ENCODE data around the gene SDHB. TPM values are rescaled to one million over a fixed set of nuclear protein-coding genes. Genes with fewer than 3 reads are reported as not detected.

The SDHB gene
- total and polyA plus RNA-seq, 2 of the 13 experiments (the other 11 are each of a cell fraction or from before 2014, with no cell fraction given): 136 to 142 TPM

DNA sequence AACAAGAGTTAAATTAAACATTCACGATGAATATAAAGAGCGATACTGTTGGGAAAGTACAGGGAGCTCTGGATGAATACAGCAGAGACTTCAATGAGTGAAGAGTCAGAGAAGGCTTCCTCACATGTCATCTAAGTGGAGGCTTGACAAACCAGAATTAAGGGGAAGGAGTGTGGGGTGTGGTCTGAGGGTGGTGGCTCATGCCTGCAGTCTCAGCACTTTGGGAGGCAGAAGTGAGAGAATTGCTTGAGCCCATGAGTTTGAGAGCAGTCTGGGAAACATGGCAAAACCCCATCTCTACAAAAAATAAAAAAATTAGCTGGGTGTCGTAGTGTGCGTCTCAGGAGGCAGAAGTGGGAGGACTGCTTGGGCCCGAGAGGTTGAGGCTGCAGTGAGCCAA is 8.7 kb downstream of the SDHB start:
- Histone ChIP-seq H4K20me1 (ENCODE audit: insufficient read depth, low read length) (no peaks in the 10 kb centered on the region), H3K9me3 (ENCODE audit: low read length) (no peaks in the 10 kb centered on the region), H3K27me3 (ENCODE audit: control insufficient read depth in 1 of 2, insufficient read depth in 2 of 2, low read length in 2 of 2) (no peaks in the 10 kb centered on the region), H3K27ac (ENCODE audit: extremely low read length, insufficient read depth, low read length) (no peak overlapping the region), H3K4me1 (ENCODE audit: insufficient read depth, low read length) (0 out of 2 replicates have a peak, but pooled peaks cover 5% of the 10 kb centered on the region), H3K36me3 (replicated peaks in 1 of 2; ENCODE audit: control insufficient read depth in 1 of 2, insufficient read depth in 2 of 2, low read length in 2 of 2) (peaks cover 9 to 41% of the 10 kb centered on the region in 2 experiments), H3K4me3 (replicated peaks in 1 of 3; ENCODE audit: insufficient read depth in 1 of 3, low read depth in 2 of 3, low read length in 3 of 3) (no peak overlapping the region), H3K9ac (ENCODE audit: insufficient read depth, low read depth, low read length) (no peak overlapping the region), H3K4me2 (ENCODE audit: low read depth, low read length) (no peak overlapping the region), H3K79me2 (ENCODE audit: insufficient read depth, low read length) (peaks cover 8% of the 10 kb centered on the region), H2AFZ (ENCODE audit: low read length) (no peak overlapping the region)
- no TSS peak for BruUV-seq (replicated peaks)
- ChIA-PET CTCF (ENCODE audit: low intra/inter-chr PET ratio, low total read pairs) (interaction anchor here (2.4 to 2.9 kb wide), 2 partner anchors 81 to 93 kb away, joined by 11 to 26 read pairs; no protein-coding TSS in a partner anchor), POLR2A (no interaction called here)
- no peak for DNase-seq (ENCODE audit: low spot score)
- WGBS (ENCODE audit: low lambda C conversion rate): 76% methylated on average over 5 of the region's 5 CpGs
- TF ChIP-seq ZNF451 (CRISPR knock-in tag; IDR thresholded peaks at IDR 0.05): no peak
- no peak for TF ChIP-seq ZNF496 (CRISPR knock-in tag; IDR thresholded peaks at IDR 0.05; ENCODE audit: insufficient replicate concordance)
- TF ChIP-seq ZNF160 (CRISPR knock-in tag; IDR thresholded peaks at IDR 0.05): no peak
- TF ChIP-seq ZC3H4 (CRISPR knock-in tag; IDR thresholded peaks at IDR 0.05; ENCODE audit: borderline replicate concordance): no peak
- TF ChIP-seq, protein P1, sequence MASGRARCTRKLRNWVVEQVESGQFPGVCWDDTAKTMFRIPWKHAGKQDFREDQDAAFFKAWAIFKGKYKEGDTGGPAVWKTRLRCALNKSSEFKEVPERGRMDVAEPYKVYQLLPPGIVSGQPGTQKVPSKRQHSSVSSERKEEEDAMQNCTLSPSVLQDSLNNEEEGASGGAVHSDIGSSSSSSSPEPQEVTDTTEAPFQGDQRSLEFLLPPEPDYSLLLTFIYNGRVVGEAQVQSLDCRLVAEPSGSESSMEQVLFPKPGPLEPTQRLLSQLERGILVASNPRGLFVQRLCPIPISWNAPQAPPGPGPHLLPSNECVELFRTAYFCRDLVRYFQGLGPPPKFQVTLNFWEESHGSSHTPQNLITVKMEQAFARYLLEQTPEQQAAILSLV (CRISPR knock-in tag; IDR thresholded peaks at IDR 0.05; ENCODE audit: borderline replicate concordance): no peak
- no peak for TF ChIP-seq ZNF343 (CRISPR knock-in tag; IDR thresholded peaks at IDR 0.05)
- no peak for ATAC-seq
- FAIRE-seq: no peak
- in situ Hi-C loops (cut with HindIII; ENCODE audit: extremely low pct_ligation_motif_present, low pct_unique_long_range_greater_than_20kb) (loop anchor here (5.0 kb wide), 1 partner anchor 88 kb away; no protein-coding TSS in a partner anchor), intact Hi-C loops (cut with micrococcal nuclease; ENCODE audit: unreplicated experiment) (no loop called here)

DNA sequence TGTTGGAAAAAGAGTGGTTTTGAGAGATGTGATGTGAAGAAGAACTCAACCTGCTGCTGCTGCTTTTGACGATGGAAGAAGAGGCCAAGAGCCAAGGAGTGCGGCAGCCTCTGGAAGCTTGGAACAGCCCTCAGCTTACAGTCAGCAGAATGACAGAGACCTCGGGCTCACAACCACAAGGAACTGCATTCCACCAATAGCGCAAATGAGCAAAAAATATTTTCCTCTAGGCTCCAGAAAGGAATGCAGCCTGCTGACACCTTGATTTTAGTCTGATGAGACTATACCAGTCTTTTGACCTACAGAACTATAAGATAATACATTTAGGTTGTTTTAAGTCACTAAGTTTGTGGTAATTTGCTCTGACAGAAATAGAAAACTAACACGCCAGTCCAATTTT is 10.2 kb downstream of the SDHB start:
- ATAC-seq (no peak), DNase-seq (ENCODE audit: low spot score) (no peak), FAIRE-seq (no peak)
- ChIA-PET CTCF (ENCODE audit: low intra/inter-chr PET ratio, low total read pairs) (no interaction called here), POLR2A (no interaction called here)
- no peak overlapping the region for H2AFZ ChIP-seq (ENCODE audit: low read length)
- H3K4me3 ChIP-seq (replicated peaks in 1 of 3; ENCODE audit: insufficient read depth in 1 of 3, low read depth in 2 of 3, low read length in 3 of 3): no peak overlapping the region
- no peak overlapping the region for H3K4me2 ChIP-seq (ENCODE audit: low read depth, low read length)
- no peaks in the 10 kb centered on the region for H3K27me3 ChIP-seq (ENCODE audit: control insufficient read depth in 1 of 2, insufficient read depth in 2 of 2, low read length in 2 of 2)
- intact Hi-C loops (cut with micrococcal nuclease; ENCODE audit: unreplicated experiment) (no loop called here), in situ Hi-C loops (cut with HindIII; ENCODE audit: extremely low pct_ligation_motif_present, low pct_unique_long_range_greater_than_20kb) (no loop called here)
- 0 out of 2 replicates have a peak, but pooled peaks cover 5% of the 10 kb centered on the region for H3K4me1 ChIP-seq (ENCODE audit: insufficient read depth, low read length)
- no peaks in the 10 kb centered on the region for H4K20me1 ChIP-seq (ENCODE audit: insufficient read depth, low read length)
- WGBS (ENCODE audit: low lambda C conversion rate): 73% methylated on average over 5 of the region's 5 CpGs
- H3K9me3 ChIP-seq (ENCODE audit: low read length): no peaks in the 10 kb centered on the region
- no peak overlapping the region for H3K9ac ChIP-seq (ENCODE audit: insufficient read depth, low read depth, low read length)
- no TSS peak for BruUV-seq (replicated peaks)
- H3K27ac ChIP-seq (ENCODE audit: extremely low read length, insufficient read depth, low read length): no peak overlapping the region
- TF ChIP-seq, protein P2, sequence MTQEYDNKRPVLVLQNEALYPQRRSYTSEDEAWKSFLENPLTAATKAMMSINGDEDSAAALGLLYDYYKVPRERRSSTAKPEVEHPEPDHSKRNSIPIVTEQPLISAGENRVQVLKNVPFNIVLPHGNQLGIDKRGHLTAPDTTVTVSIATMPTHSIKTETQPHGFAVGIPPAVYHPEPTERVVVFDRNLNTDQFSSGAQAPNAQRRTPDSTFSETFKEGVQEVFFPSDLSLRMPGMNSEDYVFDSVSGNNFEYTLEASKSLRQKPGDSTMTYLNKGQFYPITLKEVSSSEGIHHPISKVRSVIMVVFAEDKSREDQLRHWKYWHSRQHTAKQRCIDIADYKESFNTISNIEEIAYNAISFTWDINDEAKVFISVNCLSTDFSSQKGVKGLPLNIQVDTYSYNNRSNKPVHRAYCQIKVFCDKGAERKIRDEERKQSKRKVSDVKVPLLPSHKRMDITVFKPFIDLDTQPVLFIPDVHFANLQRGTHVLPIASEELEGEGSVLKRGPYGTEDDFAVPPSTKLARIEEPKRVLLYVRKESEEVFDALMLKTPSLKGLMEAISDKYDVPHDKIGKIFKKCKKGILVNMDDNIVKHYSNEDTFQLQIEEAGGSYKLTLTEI (CRISPR knock-in tag; conservative IDR thresholded peaks at IDR 0.05): no peak
- TF ChIP-seq CEBPG (CRISPR knock-in tag; IDR thresholded peaks at IDR 0.05) (no peak), SMC3 (IDR thresholded peaks at IDR 0.05; ENCODE audit: low read length) (no peak)
- H3K36me3 ChIP-seq (replicated peaks in 1 of 2; ENCODE audit: control insufficient read depth in 1 of 2, insufficient read depth in 2 of 2, low read length in 2 of 2): peaks cover 11 to 47% of the 10 kb centered on the region in 2 experiments
- peaks cover 6% of the 10 kb centered on the region for H3K79me2 ChIP-seq (ENCODE audit: insufficient read depth, low read length)

All from HepG2 (cell line).